Urinary bladder (tissue), 4 donors: ENCODE measurements around the gene EXOC4. TPM values are rescaled to one million over a fixed set of nuclear protein-coding genes. Genes with fewer than 3 reads are reported as not detected.

ENCODE experiments used
- DNase-seq: peaks from one replicate; pipeline ENCODE4 v3.0.0-alpha.2; 2015; ENCODE audit errors: extremely low spot score
- H3K27ac ChIP-seq: one replicate; pipeline ENCODE4 v1.5.1; 2013; ENCODE audit warnings: low read depth, mild to moderate bottlenecking, moderate library complexity
- H3K36me3 ChIP-seq: one replicate; pipeline ENCODE4 v1.6.1; 2013; ENCODE audit warnings: mild to moderate bottlenecking, moderate library complexity; ENCODE audit not compliant: insufficient read depth
- H3K4me1 ChIP-seq: one replicate; pipeline ENCODE4 v1.6.1; 2013; ENCODE audit warnings: mild to moderate bottlenecking, moderate library complexity; ENCODE audit not compliant: insufficient read depth
- H3K4me3 ChIP-seq: one replicate; pipeline ENCODE4 v1.5.1; 2013; ENCODE audit warnings: low read depth, low read length
- WGBS: extraction: QIAGEN DNeasy Blood & Tissue Kit; methylation state at CpG from one replicate; pipeline ENCODE4 v1.1.7; 2013; 5-methylcytosine and 5-hydroxymethylcytosine counted together
- polyA plus RNA-seq: library from polyadenylated mRNA; stranded (reverse); fragments of 200-250 nt; gene quantifications from one replicate; pipeline ENCODE4 v1.2.3, GENCODE V29; 2013
- total RNA-seq: library from RNA; depleted of rRNA; stranded (reverse); fragments of >200 nt; gene quantifications from one replicate; pipeline ENCODE4 v1.2.3, GENCODE V29; 2014
- donor health status: healthy with polysubstance abuse.
- donor health status: healthy.

Gene EXOC4
- total and polyA plus RNA-seq, 2 donors = 31.0 to 163 TPM

DNA sequence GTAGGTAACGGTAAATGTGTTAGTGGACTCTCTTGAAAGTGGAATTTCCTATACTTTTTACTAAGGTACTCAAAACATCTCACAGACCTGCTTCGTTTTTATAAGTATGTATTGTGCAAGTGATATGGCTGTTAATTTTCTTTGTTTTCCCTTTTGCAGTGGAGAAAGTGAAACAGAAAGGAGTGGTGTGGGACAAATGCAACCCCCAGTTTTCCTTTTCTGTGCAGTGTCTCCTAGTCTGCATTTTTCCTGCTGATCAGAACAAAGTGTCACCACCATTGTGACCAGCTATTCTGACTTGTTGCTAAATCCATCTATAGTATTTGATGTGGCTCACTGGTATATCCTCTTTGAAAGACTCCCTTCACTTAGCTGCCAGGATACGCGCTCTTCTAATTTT is 410.0 kb downstream of the EXOC4 start:
- Histone ChIP-seq H3K4me1 (no peaks in the 10 kb centered on the region), H3K4me3 (no peak overlapping the region), H3K36me3 (no peaks in the 10 kb centered on the region), H3K27ac (no peak overlapping the region)
- no peak for DNase-seq
- WGBS = 95% methylated on average over 4 of the region's 4 CpGs

DNA sequence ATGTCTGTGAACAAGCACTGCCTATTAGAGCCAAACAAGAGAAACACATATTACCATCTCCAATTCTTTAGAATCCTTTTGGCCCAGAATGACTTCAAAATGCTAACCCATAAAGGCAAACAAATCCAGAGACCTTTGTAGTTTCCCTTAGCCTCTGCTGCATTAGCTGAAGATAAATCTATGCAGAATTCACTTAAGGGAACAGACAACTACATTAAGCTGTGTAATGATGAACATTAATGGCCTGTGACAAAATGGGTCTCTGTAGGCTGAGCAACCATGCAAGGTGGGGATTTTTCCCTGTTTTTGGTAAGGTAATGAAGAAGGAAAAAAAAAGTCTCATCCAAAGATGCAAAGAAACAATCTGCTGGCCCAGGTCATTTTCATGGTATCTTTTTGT is 411.6 kb downstream of the EXOC4 start:
- no peak for DNase-seq
- no peak overlapping the region for H3K4me3 ChIP-seq
- no peak overlapping the region for H3K27ac ChIP-seq
- H3K4me1 ChIP-seq = no peaks in the 10 kb centered on the region
- no peaks in the 10 kb centered on the region for H3K36me3 ChIP-seq

DNA sequence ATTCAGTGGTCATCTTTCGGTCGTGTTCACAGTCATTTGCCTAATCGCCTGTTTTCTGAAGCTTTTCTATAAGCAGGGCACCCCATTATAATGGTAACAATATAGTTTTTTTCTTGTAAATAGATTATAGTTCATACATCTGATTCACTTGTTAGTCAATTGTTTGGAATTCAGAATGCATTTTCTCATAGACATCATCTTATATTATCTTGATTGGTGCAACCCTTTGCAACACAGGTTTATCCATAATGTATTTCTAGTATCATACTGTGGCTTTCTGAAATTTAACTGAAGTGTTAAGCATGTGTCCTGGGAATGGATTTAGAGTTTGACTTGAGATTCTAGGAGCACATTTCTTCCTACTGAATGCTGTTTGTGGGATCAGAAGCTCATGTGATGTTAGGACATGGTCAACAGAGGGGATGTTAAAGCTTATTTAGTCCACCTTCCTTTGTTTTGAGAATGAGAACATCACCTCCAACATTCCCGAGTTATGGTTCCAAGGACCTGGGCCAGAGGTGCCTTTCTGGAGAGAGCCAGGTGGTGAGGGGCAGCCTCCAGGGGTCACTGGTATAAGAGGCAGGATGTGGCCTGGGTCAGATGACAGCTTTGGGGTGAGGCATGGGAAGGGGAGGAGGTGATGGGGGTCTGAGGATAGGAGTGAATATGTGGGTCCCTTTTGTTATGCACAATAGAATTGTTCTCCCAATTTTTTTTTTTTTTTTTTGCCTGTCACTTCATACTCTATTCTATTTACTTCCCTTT is 415.6 kb downstream of the EXOC4 start:
- H3K36me3 ChIP-seq = no peaks in the 10 kb centered on the region
- no peak overlapping the region for H3K27ac ChIP-seq
- 96% methylated on average over 4 of the region's 4 CpGs for WGBS
- no peak overlapping the region for H3K4me3 ChIP-seq
- H3K4me1 ChIP-seq = no peaks in the 10 kb centered on the region
- no peak for DNase-seq

DNA sequence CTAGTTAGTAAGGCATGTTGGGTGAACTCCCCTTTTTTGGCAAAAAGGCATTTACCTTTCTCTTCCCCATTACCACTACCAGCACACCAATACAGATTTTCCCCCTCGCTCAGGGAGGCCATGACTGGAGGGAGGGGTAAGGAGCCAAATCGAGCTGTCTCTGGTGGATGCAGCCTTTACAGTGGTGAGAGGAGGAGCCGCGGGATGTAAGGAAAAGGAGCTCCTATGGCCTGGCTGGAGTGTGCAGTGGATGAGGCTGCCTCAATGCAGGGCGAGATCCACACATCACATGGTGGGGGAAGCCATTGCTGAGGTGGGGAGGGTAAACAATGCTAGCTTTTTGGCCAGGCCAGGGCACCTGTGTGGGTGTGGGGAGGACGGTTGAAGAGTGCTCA is 416.2 kb downstream of the EXOC4 start:
- H3K4me3 ChIP-seq = no peak overlapping the region
- H3K27ac ChIP-seq = no peak overlapping the region
- WGBS = 87% methylated on average over 6 of the region's 6 CpGs
- no peaks in the 10 kb centered on the region for H3K36me3 ChIP-seq
- H3K4me1 ChIP-seq = no peaks in the 10 kb centered on the region
- DNase-seq = no peak

DNA sequence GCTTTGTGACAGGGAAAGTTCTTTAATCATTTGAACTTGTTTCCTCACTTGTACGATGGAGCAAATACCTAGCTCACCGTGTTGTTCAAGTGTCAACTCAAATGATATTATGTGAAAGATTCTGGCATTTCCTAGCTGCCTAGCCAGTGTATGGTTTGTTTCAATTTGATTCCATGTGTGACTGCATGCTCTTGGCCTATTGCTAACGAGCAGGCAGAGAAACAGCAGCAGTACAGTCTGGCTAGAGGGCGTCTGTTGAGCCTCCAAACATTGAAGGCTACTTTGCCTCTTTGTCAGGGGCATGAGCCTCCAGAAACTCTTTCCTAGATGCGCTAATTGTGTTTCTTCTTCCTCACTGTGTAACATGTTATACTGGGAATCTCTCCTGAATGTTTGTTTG is 417.4 kb downstream of the EXOC4 start:
- 90% methylated on average over 5 of the region's 5 CpGs for WGBS
- no peak overlapping the region for H3K4me3 ChIP-seq
- H3K27ac ChIP-seq = no peak overlapping the region
- no peaks in the 10 kb centered on the region for H3K4me1 ChIP-seq
- H3K36me3 ChIP-seq = no peaks in the 10 kb centered on the region
- no peak for DNase-seq

DNA sequence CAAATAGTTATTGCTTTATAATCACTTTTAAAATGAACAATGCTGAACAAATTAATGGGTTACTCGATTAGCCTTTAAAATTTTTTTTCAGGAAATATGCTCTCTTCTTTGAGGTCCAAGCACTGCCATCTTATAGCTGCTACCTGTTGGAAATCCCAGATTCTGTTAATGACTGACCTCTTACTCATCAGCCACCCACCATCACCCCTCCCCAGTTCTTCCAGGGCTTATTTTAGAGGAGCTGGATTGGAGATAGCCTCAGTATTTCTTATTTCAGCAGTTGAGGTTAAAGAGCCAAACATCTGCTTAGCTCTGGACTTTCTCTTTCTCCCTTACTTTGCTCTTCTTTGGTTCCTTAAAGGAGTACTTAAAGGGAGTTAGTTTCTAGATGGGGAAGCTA is 420.0 kb downstream of the EXOC4 start:
- H3K36me3 ChIP-seq = no peaks in the 10 kb centered on the region
- H3K27ac ChIP-seq = no peak overlapping the region
- 95% methylated on average over 1 of the region's 1 CpG for WGBS
- no peak overlapping the region for H3K4me3 ChIP-seq
- no peaks in the 10 kb centered on the region for H3K4me1 ChIP-seq
- DNase-seq = no peak

DNA sequence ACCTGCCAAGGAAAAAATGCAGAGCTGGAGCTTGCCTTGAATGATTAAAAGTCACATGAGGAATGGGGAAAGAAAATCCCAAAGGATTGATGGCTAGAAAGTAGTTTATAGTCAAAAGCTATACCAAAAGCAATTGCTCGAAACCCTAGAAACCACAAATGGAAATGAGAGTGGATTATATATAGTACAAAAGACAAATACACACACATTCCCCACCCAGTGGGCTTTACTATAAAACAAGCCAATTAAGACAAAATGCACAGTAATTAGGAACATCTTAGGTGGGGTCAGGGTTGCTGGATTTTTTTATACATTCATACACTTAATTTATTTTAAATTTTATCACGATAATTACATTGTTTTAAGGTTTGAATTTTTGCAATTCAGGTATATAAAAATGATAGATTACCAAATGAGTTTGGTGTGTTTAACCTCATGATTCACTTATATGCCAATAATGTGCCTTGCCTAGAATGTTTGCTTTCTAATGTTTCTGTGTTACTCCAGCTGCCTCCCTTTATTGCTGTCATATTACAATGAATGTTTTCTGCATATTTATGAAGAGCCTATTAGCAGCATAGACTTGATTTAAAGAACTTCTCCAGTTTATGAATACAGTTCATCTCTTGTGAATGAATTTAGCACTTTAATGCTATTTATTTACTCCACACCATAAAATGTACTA is 421.3 kb downstream of the EXOC4 start:
- WGBS = 97% methylated on average over 2 of the region's 2 CpGs
- DNase-seq = no peak
- Histone ChIP-seq H3K27ac (no peak overlapping the region), H3K4me3 (no peak overlapping the region), H3K4me1 (no peaks in the 10 kb centered on the region), H3K36me3 (no peaks in the 10 kb centered on the region)

DNA sequence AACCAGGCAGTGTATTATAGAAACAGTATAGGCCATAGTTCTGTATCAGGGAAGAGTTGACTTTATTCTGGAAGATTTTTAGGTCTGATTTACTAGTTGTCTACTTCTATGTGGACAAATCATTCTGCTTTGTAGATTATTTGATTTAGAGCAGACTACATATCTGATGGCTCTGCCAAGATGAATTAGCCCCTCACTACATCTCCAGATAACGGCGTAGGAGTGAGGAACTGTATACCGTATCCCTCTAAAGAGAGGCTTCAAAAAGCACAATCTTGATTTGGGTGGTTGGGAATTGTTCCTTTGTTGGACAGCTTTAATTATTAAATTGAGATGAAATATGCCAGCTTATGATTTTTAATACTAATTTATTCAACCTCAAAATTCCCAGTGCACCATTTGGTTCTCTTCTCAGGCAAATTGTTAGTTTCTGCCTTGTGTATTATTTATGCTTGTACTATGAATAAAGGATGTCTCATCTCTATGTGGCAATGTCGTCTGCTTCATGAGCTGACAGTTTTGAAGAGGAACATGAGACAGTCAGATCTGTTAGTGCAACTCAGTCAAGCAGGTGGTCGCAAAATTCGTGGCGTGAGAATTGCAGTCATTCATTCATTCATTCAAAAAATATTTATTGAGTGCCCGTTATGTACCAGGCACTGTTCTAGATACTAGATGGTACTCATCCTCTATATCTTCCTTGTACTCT is 422.8 kb downstream of the EXOC4 start:
- H3K36me3 ChIP-seq = no peaks in the 10 kb centered on the region
- no peak overlapping the region for H3K4me3 ChIP-seq
- 95% methylated on average over 8 of the region's 8 CpGs for WGBS
- DNase-seq = no peak
- H3K4me1 ChIP-seq = no peaks in the 10 kb centered on the region
- no peak overlapping the region for H3K27ac ChIP-seq

DNA sequence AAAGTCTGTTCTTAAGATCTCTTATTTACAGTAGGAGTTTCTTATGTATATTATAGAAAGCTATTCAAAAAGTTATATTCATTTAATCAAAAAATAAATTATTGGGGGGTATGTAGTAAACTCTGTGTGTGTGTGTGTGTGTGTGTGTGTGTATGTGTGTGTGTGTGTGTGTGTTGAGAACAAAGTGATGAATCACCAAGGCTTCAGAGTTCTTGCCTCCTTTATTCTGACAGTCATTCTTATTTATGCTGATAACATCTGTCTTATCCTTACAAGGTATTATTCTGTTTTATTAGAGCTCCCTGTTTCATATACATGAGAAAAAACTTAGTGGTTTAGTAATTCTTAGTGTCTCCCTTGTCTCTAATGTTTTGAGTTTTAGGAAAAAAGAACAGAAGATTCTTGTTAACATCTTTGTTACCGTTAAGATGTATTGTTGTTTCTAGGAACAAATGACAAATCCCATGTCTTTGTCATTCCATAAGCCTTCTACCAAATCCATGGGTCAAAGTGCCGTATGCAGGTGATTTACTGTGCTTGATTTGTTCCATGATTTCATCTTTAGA is 424.0 kb downstream of the EXOC4 start:
- no peaks in the 10 kb centered on the region for H3K36me3 ChIP-seq
- H3K4me1 ChIP-seq = no peaks in the 10 kb centered on the region
- H3K4me3 ChIP-seq = no peak overlapping the region
- no peak for DNase-seq
- 79% methylated on average over 2 of the region's 2 CpGs for WGBS
- H3K27ac ChIP-seq = no peak overlapping the region

DNA sequence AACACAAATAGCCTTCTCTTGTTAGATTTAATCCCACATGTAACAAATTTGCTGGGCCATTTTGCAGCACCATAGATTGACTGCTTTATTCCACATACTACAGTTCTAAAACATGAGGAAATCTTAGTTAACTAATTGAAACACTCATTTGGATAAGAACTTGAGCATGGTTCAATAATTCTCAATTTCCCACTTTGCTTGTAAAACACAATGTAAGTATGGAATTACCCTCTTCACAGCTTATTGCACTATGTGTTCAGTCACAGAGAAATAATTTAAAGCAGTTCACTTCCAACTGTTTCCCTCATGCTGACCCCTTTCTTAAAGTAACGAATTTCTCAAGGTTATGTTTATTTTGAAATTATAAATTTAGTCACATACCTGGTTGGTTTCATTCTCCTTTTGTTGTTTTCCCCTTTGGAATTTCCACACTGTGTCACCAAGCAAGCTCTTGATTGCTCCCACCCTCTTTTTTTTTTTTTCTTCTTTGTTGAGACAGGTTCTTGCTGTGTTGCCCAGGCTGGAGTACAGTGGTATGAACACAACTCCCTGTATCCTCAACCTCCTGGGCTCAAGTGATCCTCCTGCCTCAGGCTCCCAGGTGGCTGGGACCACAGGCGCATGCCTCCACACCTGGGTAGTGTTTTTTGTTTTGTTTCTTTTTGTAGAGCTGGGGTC is 425.4 kb downstream of the EXOC4 start:
- no peaks in the 10 kb centered on the region for H3K36me3 ChIP-seq
- no peak overlapping the region for H3K4me3 ChIP-seq
- no peak overlapping the region for H3K27ac ChIP-seq
- no peak for DNase-seq
- no peaks in the 10 kb centered on the region for H3K4me1 ChIP-seq
- WGBS = 96% methylated on average over 2 of the region's 2 CpGs

DNA sequence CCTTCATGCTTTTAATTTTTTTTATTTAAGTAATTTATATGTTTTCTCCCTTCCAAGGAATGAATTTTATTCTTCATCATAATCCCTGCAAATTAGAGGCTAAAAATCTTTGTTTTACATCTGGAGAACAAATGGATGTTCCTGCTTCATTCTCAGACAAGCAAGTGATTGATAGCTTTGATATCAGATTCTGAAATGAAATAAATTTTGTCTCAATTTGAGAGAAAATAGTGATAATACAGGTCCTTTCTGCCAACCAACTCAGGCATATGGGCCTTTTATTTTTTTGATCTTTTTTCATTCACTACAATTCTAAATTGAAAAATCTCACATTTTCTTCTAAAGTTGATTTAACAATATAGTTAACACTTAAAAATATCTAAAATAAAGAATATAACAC is 427.1 kb downstream of the EXOC4 start:
- no peak for DNase-seq
- Histone ChIP-seq H3K36me3 (no peaks in the 10 kb centered on the region), H3K4me3 (no peak overlapping the region)

DNA sequence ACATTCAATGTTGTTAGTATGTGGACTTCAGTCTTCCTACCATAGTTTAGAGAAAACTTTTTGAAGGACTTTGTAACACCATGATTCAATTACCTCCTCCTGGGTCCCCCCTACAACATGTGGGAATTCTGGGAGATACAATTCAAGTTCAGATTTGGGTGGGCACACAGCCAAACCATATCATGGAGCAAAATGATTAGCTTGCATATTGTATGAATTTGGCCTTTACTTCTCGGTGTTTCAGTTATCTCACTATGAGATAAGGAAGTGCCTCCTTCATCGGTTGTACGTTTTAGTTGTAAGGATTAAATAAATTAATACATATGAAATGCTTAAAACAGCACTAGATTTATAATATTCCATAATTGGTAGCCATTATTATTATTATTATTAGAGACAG is 428.7 kb downstream of the EXOC4 start:
- Histone ChIP-seq H3K4me3 (no peak overlapping the region), H3K27ac (no peak overlapping the region), H3K36me3 (no peaks in the 10 kb centered on the region), H3K4me1 (no peaks in the 10 kb centered on the region)
- DNase-seq = no peak
- 88% methylated on average over 3 of the region's 3 CpGs for WGBS

More for the DNA sequence above, 427.1 kb downstream of the EXOC4 start:
- Histone ChIP-seq H3K27ac (no peak overlapping the region), H3K4me1 (no peaks in the 10 kb centered on the region)

DNA sequence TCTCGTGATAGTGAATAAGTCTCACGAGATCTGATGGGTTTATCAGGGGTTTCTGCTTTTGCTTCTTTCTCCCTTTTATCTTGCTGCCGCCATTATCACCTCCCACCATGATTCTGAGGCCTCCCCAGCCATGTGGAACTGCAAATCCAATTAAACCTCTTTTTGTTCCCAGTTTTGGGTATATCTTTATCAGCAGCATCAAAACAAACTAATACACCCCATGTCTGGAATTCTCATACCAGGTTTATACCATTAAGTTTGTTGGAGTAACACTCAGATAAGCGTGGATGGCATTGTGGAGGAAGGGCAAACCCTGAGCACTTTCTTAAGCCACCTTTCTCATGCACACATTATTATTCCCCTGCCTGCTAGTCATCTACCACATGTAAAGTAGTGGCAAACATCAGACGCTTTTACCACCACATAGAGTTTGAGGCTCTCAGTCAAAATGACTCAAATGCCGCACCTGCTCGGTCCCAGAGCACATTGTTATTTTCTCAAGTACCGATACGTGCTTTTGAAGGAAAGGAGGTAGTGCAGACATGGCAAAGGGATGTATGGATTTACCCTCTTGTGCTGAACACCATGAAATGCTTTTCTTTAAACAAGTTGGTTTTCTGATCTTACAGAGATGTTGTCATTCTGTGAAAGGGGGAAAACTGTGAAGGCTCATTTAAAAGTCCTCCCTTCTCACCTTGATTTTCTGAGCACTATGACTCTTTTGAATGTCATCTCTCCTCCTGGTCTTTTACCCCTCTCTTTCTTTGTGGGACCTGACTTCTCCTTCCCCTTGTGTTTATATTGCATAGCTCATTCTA is 429.7 kb downstream of the EXOC4 start:
- Histone ChIP-seq H3K36me3 (no peaks in the 10 kb centered on the region), H3K4me3 (no peak overlapping the region), H3K27ac (no peak overlapping the region), H3K4me1 (no peaks in the 10 kb centered on the region)
- WGBS = 72% methylated on average over 9 of the region's 9 CpGs
- DNase-seq = no peak
